Osteoblast (primary cell): ENCODE measurements around the gene PAX6. TPM values are rescaled to one million over a fixed set of nuclear protein-coding genes. Genes with fewer than 3 reads are reported as not detected.

Experiments used
- DNase-seq: peaks from one replicate; pipeline ENCODE4 v3.0.0; 2011; ENCODE audit warnings: low spot score, mixed read lengths; ENCODE audit not compliant: insufficient read length; ENCODE audit errors: missing footprints
- H2AFZ ChIP-seq: 2 replicates; pipeline ENCODE4 v1.6.0; 2011; ENCODE audit warnings: mild to moderate bottlenecking, low read length
- H3K27ac ChIP-seq: 2 replicates; pipeline ENCODE4 v1.5.1; 2011; ENCODE audit warnings: mild to moderate bottlenecking, low read depth, low read length, moderate library complexity
- H3K27me3 ChIP-seq: 2 replicates; pipeline ENCODE4 v1.6.0; 2012; ENCODE audit warnings: mild to moderate bottlenecking, control low read depth, inconsistent platforms, low read length, moderate library complexity; ENCODE audit not compliant: insufficient read depth
- H3K36me3 ChIP-seq: 2 replicates; pipeline ENCODE4 v1.5.1; 2011; ENCODE audit warnings: mild to moderate bottlenecking, low read length, control low read depth, moderate library complexity; ENCODE audit not compliant: insufficient read depth
- H3K4me1 ChIP-seq: 2 replicates; pipeline ENCODE4 v1.5.1; 2011; ENCODE audit warnings: mild to moderate bottlenecking, low read length, control low read depth, moderate library complexity; ENCODE audit not compliant: insufficient read depth
- H3K4me2 ChIP-seq: 2 replicates; pipeline ENCODE4 v1.6.0; 2011; ENCODE audit warnings: mild to moderate bottlenecking, low read length; ENCODE audit not compliant: insufficient read depth
- H3K4me3 ChIP-seq: fragments of 200-600 bp; sonication (generic); 3 replicates; pipeline ENCODE4 v1.5.1; 2012; ENCODE audit warnings: mild to moderate bottlenecking, low read length, inconsistent platforms; ENCODE audit not compliant: insufficient read depth
- H3K79me2 ChIP-seq: 2 replicates; pipeline ENCODE4 v1.6.0; 2012; ENCODE audit warnings: mild to moderate bottlenecking, low read length, control low read depth, inconsistent platforms; ENCODE audit not compliant: insufficient read depth
- H3K9me3 ChIP-seq: 2 replicates; pipeline ENCODE4 v1.5.1; 2011; ENCODE audit warnings: low read depth, low read length, control low read depth
- H4K20me1 ChIP-seq: 2 replicates; pipeline ENCODE4 v1.6.0; 2012; ENCODE audit warnings: mild to moderate bottlenecking, low read length, control low read depth; ENCODE audit not compliant: insufficient read depth
- CTCF ChIP-seq: IDR thresholded peaks from 2 replicates; pipeline ENCODE4 v1.5.1; 2011; ENCODE audit warnings: mild to moderate bottlenecking, low read depth, low read length, moderate library complexity; ENCODE audit errors: extremely low read depth
- total RNA-seq: library from RNA; depleted of rRNA; stranded (reverse); fragments of >200 nt; gene quantifications from 2 replicates; pipeline ENCODE4 v1.2.3, GENCODE V29; 2012

PAX6 gene
- under 0.01 and 0.36 TPM in 2 replicates for total RNA-seq

GRCh38 chr11:31810779-31811647 lies at the start of gene PAX6:
Gene PAX6, minus strand, starts transcription at chr11:31811322. Its CDS starts 4,911 bp downstream, at chr11:31806411.
- H3K27me3 ChIP-seq: peaks cover 99% of the 10 kb centered on the region
- H3K4me3 ChIP-seq: peak within 1 kb of the TSS; percentile 56
- peak; percentile 93 for DNase-seq
- H3K4me2 ChIP-seq: peak within 1 kb of the TSS; percentile 70
- peaks cover 2% of the 10 kb centered on the region for H4K20me1 ChIP-seq
- no peaks in the 10 kb centered on the region for H3K79me2 ChIP-seq
- TF ChIP-seq CTCF: no peak
- H2AFZ ChIP-seq: peak within 1 kb of the TSS; percentile 51
- no peak within 1 kb of the TSS for H3K27ac ChIP-seq
- H3K36me3 ChIP-seq: no peaks in the 10 kb centered on the region
- peaks cover 4% of the 10 kb centered on the region for H3K4me1 ChIP-seq
- H3K9me3 ChIP-seq: no peaks in the 10 kb centered on the region

- TF ChIP-seq CTCF: no peak
- no peak overlapping the region for H3K27ac ChIP-seq
- H3K27me3 ChIP-seq: peaks cover 13% of the 10 kb centered on the region
These were observed 49.3 kb upstream of the PAX6 start for GRCh38 chr11:31860391-31860790.

GRCh38 chr11:31856248-31856647 lies 45.1 kb upstream of the PAX6 start:
- H2AFZ ChIP-seq: no peak overlapping the region
- no peaks in the 10 kb centered on the region for H3K36me3 ChIP-seq
- peaks cover 18% of the 10 kb centered on the region for H3K27me3 ChIP-seq
- no peak overlapping the region for H3K27ac ChIP-seq
- H3K79me2 ChIP-seq: no peaks in the 10 kb centered on the region
- H3K9me3 ChIP-seq: no peaks in the 10 kb centered on the region
- H3K4me3 ChIP-seq: no peak overlapping the region
- TF ChIP-seq CTCF: no peak
- no peaks in the 10 kb centered on the region for H4K20me1 ChIP-seq
- DNase-seq: no peak
- no peak overlapping the region for H3K4me2 ChIP-seq
- no peaks in the 10 kb centered on the region for H3K4me1 ChIP-seq

More at GRCh38 chr11:31860391-31860790, 49.3 kb upstream of the PAX6 start:
- H3K36me3 ChIP-seq: no peaks in the 10 kb centered on the region
- no peaks in the 10 kb centered on the region for H3K4me1 ChIP-seq
- H2AFZ ChIP-seq: no peak overlapping the region
- H3K79me2 ChIP-seq: no peaks in the 10 kb centered on the region
- DNase-seq: no peak
- H3K9me3 ChIP-seq: no peaks in the 10 kb centered on the region
- no peak overlapping the region for H3K4me3 ChIP-seq
- no peak overlapping the region for H3K4me2 ChIP-seq
- no peaks in the 10 kb centered on the region for H4K20me1 ChIP-seq

GRCh38 chr11:31855466-31855865 lies 44.3 kb upstream of the PAX6 start:
- Histone ChIP-seq H3K4me2 (no peak overlapping the region), H3K9me3 (no peaks in the 10 kb centered on the region)
- no peak for TF ChIP-seq CTCF

More at GRCh38 chr11:31855466-31855865, 44.3 kb upstream of the PAX6 start:
- Histone ChIP-seq H3K4me3 (no peak overlapping the region), H4K20me1 (no peaks in the 10 kb centered on the region), H3K27ac (no peak overlapping the region), H2AFZ (no peak overlapping the region), H3K4me1 (no peaks in the 10 kb centered on the region), H3K79me2 (no peaks in the 10 kb centered on the region), H3K36me3 (no peaks in the 10 kb centered on the region), H3K27me3 (peaks cover 18% of the 10 kb centered on the region)
- DNase-seq: no peak
